HG02759 (cell line): ENCODE measurements around the gene DDX60.
"Not testable (repeated sequence)": the region's sequence is repeated elsewhere in the genome, so short reads cannot be mapped to it uniquely, and the experiment has no call there.

ENCODE experiments used
- ATAC-seq: cut with Tn5 transposase; IDR thresholded peaks from one replicate; pipeline ENCODE4 v1.9.1; 2021; ENCODE audit warnings: mild to moderate bottlenecking, moderate library complexity; ENCODE audit not compliant: unreplicated experiment

Gene DDX60

DNA sequence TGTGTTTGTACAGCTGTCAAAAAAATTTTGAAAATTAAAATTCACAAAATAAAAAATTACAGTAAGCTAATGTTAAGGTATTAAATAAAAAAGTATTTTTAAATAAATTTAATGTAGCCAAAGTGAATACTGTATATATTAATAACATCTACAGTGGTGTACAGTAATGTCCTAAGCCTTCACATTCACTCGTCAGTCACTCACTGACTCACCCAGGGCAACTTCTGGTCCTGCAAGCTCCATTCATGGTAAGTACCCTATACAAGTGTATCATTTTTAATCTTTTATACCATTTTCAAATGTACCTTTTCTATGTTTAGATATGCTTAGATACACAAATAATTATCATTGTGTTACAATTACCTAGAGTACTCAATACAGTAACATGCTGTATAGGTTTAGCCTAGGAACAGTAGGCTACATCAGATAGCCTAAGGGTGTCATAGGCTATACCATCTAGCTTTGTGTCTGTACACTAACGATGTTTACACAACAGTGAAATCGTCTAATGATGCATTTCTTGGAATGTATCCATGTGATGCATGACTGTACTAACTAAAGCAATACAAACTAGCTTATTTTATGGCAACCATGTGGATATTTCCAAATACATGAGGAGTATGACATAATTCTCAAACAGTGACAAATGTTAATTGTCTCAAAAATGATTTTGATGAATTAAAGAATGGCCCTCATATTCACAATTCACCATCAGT lies 13.7 kb downstream of the DDX60 start:
- ATAC-seq = no peak

- ATAC-seq = not testable (repeated sequence)
Measured at GRCh38 chr4:168303430-168303829, 15.1 kb downstream of the DDX60 start.

DNA sequence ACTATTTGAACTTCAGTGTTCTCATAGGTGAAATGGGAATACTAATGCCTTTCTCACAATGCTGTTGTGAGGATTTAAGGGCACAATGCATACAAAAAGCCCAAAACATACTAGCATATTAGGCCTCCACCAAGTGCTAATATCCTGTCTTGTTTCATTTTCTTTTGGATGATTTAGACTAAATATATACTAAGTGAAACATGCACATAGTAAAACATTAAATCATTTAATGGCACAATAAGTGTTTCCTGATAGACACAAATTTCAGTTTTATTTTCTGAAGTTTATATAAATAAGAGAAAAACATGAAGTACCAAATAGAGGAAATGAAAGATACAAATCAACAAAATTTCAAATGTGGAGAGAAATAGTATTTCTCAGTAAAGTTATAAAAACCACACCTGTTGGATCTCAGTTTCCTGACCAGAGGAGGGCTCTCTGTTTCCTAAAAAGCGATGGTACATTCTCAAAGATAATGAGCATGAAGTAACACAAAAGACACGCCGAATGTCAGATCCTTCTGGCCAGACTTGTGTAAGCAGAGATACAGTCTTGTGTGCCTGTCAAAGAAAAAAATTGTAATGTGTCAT lies 25.1 kb downstream of the DDX60 start:
- ATAC-seq = peak; percentile 49

- no peak for ATAC-seq
Measured at GRCh38 chr4:168291242-168291641, 27.3 kb downstream of the DDX60 start.

GRCh38 chr4:168285850-168286249 lies 32.7 kb downstream of the DDX60 start:
- not testable (repeated sequence) for ATAC-seq

GRCh38 chr4:168279556-168279955 lies 39.0 kb downstream of the DDX60 start:
- no peak for ATAC-seq

DNA sequence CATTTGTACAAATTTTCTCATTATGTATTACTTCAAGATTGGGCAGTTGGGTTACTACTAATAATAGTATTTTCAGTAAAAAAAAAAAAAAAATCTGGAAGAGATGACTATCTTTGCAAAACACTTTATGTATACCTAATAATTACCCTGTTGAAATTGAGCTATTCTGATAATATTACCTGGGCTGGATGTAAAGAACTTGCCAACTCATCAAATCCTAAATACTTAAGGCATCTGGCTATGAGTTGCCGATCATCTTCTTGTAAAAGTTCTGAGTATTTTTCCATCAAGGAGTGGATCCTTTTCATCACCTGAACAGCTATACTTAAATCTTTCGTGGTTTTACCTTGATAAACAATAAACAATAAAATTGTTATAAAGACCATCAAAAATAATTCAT lies 42.7 kb downstream of the DDX60 start:
- no peak for ATAC-seq

GRCh38 chr4:168274871-168275270 lies 43.7 kb downstream of the DDX60 start:
- ATAC-seq = no peak

DNA sequence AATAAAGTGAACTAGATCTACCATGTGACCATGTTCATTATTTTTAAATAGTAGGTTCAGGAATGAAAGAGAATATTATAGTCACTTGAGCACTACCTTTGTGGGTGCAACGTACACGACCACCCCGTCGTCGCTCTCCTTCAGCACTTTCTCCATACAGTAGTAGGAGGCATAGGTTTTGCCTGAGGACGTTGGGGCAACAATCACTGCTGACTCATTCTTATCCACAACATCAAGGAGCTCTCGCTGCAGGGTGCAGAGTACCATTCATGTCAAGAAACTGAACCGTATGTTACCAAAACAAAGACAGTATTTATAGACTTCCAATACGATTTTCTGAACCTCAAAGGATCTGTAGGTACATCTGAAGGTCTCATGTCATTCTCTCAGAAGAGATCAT lies 44.7 kb downstream of the DDX60 start:
- ATAC-seq = no peak

DNA sequence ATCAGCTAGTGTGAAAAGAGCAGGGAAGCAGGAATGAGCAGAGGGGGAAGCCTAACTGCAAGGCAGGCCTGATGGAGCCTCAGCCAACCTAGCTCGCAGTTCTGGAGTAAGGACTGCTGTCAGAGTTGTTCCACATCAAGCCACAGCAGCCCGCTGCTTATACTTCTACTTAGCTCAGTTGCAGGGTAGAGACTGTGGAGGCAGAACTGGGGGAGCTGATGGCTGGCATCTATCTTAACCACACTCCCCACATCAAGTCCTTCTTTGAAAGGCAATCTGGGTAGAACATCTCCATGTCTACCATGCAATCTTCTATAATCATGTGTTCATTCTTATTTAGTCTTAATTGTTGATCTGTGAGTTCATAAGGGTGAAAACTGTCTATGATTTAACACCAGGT lies 46.1 kb downstream of the DDX60 start:
- no peak for ATAC-seq

- ATAC-seq = no peak
Measured at GRCh38 chr4:168269896-168270295, 48.7 kb downstream of the DDX60 start.

- no peak for ATAC-seq
Measured at GRCh38 chr4:168265327-168265726, 53.2 kb downstream of the DDX60 start.

DNA sequence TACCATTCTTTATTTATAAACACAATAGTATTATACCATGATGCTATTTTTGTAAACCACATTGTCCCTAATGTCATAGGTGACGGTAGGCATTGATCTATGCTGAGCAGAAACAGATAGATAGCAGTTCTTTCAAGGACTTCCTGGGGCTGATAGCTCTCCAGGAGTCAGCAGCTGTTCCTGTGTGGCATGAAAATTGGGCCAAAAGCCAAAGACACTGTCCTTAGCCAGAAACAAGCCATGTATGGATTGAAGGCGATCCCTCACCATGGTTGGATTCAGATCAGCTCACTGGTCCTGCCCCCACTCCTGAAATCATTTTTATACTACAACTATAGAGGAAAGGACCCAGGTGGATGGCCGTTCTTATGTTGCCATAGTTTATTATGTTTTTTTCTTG lies 53.6 kb downstream of the DDX60 start:
- ATAC-seq = no peak

DNA sequence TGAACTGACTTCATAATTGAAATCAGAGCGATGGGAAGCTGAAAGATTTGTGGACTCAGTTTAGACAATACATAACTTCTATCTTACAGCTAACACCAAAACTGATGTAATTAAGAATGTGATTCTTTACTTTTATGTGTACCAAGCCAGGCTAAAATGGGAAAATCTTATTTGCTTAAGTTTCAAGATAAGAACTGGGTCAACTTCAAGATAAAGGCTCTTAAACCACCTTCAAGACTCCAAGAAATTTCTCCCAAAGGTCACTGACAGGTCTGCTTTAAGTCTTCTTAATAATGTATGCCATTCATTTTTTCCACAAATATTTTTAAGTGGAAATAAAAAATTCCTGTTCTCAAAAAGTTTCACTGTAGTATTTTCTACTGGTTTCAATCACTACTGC lies 55.5 kb downstream of the DDX60 start:
- ATAC-seq = no peak

- no peak for ATAC-seq
Measured at GRCh38 chr4:168259096-168259495, 59.5 kb downstream of the DDX60 start.

- ATAC-seq = no peak
Measured at GRCh38 chr4:168257768-168258167, 60.8 kb downstream of the DDX60 start.

DNA sequence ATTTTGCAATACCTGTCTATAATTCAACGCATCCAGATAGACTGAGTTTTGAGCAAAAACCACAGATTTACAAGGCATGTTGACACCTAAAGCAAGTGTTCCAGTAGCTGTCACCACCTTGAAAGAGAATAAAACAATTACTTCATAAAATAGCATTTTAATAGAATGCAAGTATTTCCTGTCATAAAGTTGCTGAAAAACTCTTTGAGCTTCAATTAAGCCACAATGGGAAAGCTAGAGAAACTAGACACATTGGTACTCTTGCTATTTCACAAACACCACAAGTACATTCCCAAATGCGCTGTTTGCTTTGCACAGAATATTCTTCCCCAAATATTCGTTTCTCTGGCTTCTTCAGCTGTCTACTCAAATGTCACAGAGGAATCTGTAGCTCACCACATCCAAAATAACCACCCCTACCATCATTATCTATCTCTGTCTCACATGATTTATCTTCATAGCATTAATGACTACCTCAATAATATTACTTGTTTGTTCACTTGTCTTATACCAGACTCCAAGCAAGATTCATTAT lies 70.3 kb downstream of the DDX60 start:
- no peak for ATAC-seq

DNA sequence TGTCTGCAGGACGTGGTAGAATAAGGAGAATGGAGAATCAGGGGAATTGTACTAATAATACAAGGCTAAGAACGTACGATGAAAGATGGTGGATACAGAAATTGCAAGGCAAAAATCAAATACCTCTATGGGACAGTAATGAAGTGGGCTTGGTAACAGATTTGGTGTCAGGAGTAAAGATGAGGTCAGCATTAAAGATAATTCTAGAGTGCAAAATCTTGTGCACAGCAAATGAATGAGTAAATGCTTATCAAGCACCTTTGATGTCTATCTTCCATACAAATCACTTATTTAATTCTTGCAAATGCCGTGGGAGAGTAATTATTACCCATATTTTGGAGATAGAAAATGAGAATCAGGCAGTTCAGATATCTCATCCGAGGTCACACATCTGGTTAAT lies 70.9 kb downstream of the DDX60 start:
- no peak for ATAC-seq

- no peak for ATAC-seq
Measured at GRCh38 chr4:168241953-168242352, 76.6 kb downstream of the DDX60 start.

DNA sequence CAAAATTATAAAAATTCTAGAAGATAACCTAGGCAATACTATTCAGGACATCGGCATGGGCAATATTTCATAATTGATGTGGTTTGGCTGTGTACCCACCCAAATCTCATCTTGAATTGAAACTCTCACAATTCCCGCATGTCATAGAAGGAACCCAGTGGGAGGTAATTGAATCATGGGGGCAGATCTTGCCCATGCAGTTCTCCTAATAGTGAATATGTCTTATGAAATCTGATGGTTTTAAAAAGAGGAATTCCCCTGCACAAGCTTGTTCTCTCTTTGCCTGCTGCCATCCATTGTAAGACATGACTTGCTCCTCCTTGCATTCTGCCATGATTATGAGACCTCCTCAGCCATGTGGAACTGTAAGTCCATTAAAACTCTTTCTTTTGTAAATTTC lies 77.7 kb downstream of the DDX60 start:
- ATAC-seq = no peak

DNA sequence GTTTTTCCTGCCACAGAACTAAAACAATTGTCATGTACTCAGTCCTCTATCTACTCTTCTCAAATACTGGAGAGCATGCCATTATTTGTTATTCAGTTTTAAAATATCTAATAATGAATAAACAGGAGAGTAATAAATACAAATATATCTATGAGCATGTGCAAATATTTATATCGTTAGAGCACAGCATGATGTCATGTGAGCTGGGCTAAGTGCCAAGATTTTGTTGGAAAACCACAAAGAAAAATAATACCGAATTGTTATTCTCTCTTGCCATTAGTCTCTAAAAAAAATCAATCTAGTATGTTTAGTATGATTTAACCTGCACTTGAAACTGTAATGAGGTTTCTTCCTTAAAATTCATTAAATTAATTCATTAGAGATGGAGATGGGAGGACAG lies 97.3 kb downstream of the DDX60 start:
- no peak for ATAC-seq

DNA sequence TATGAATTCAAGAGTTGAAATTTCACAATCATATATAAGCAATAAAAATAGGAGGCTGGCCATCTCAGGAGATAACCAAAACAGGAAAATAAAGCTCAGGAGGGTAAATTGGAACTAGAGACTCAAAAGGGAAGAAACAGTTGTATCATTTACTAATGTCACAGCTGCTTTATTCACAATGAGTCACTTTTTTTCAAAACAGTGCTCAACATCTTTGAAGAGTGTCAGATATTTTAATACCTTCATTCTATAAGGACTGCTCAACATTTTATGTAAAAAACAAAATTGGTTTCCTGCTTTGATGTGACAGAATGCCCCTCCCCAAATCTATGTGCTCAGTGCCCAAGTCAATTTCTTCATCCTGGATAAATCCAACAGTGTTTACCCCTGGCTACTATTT lies 97.7 kb downstream of the DDX60 start:
- no peak for ATAC-seq

- no peak for ATAC-seq
Measured at GRCh38 chr4:168218645-168219044, 99.9 kb downstream of the DDX60 start.
